Measurements from ENCODE around the gene ATE1. TPM values are rescaled to one million over a fixed set of nuclear protein-coding genes. Genes with fewer than 3 reads are reported as not detected.

Gene ATE1
- total RNA-seq, 1 donor from 2014 or later: 24.9 TPM

DNA sequence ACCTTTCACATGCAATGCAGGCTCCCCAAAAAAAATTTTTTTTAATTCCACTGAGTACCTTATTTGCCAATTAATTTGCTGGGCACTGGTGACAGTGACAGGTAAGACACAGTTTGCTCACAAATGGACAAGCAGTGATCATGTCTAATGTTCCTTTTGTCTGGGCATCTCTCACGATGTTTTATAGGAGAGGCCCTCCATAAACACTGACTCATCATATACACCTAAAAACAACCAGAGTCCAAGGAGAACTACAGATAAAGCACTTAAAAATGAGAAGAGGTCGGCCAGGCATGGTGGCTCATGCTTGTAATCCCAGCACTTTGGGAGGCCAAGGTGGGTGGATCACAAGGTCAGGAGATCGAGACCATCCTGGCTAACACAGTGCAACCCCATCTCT lies 105.1 kb downstream of the ATE1 start:
- DNase-seq (ENCODE audit: low read depth): no peak
- H3K4me3 ChIP-seq (ENCODE audit: low read depth, low read length): no peak overlapping the region
- no peaks in the 10 kb centered on the region for H3K36me3 ChIP-seq (ENCODE audit: control insufficient read depth, insufficient read depth, low read length)
- TF ChIP-seq, protein P1, sequence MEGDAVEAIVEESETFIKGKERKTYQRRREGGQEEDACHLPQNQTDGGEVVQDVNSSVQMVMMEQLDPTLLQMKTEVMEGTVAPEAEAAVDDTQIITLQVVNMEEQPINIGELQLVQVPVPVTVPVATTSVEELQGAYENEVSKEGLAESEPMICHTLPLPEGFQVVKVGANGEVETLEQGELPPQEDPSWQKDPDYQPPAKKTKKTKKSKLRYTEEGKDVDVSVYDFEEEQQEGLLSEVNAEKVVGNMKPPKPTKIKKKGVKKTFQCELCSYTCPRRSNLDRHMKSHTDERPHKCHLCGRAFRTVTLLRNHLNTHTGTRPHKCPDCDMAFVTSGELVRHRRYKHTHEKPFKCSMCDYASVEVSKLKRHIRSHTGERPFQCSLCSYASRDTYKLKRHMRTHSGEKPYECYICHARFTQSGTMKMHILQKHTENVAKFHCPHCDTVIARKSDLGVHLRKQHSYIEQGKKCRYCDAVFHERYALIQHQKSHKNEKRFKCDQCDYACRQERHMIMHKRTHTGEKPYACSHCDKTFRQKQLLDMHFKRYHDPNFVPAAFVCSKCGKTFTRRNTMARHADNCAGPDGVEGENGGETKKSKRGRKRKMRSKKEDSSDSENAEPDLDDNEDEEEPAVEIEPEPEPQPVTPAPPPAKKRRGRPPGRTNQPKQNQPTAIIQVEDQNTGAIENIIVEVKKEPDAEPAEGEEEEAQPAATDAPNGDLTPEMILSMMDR (IDR thresholded peaks at IDR 0.05; ENCODE audit: insufficient read depth, low read length, poor library complexity, severe bottlenecking): no peak
- H3K27me3 ChIP-seq (ENCODE audit: control insufficient read depth, insufficient read depth, low read length): no peaks in the 10 kb centered on the region

DNA sequence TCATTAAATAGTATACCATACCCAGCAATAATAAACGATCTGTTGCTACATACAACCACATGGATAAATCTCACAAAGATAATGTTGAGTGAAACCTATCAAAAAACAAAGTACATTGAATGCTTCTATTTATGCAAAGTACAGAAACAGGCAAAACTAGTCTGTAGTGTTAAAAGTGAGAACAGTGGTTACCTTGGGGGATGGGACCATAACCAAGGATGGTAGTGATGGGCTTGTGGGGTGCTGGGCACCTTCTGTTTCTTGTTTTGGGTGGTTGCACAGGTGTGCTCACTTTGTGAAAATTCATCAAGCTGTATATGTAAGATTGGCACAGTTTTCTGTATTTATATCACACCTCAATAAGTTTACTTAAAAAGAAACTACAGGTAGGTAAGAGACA lies 105.7 kb downstream of the ATE1 start:
- TF ChIP-seq, protein P1 (IDR thresholded peaks at IDR 0.05; ENCODE audit: insufficient read depth, low read length, poor library complexity, severe bottlenecking): no peak
- no peaks in the 10 kb centered on the region for H3K27me3 ChIP-seq (ENCODE audit: control insufficient read depth, insufficient read depth, low read length)
- DNase-seq (ENCODE audit: low read depth): no peak
- no peaks in the 10 kb centered on the region for H3K36me3 ChIP-seq (ENCODE audit: control insufficient read depth, insufficient read depth, low read length)
- no peak overlapping the region for H3K4me3 ChIP-seq (ENCODE audit: low read depth, low read length)

DNA sequence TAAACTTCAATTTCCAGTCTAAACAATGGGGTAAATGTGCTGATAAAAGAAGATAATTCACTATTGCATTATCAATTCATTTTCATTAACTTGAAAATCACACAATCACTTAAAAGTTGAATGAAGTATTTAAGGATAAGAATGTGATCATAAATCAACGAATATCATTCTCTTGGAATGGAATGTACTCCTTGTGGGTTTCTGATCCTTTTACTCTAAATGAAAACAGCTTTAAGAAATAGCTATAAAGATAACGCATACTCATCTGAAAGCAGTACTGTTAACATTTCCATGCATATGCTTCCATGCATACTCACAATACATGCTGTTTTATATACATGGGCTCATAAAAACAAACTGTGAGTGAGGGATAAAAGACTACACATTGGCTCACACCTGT lies 108.8 kb downstream of the ATE1 start:
- Histone ChIP-seq H3K27me3 (ENCODE audit: control insufficient read depth, insufficient read depth, low read length) (no peaks in the 10 kb centered on the region), H3K36me3 (ENCODE audit: control insufficient read depth, insufficient read depth, low read length) (peaks cover 1% of the 10 kb centered on the region), H3K4me3 (ENCODE audit: low read depth, low read length) (no peak overlapping the region)
- no peak for DNase-seq (ENCODE audit: low read depth)
- TF ChIP-seq, protein P1 (IDR thresholded peaks at IDR 0.05; ENCODE audit: insufficient read depth, low read length, poor library complexity, severe bottlenecking): no peak

DNA sequence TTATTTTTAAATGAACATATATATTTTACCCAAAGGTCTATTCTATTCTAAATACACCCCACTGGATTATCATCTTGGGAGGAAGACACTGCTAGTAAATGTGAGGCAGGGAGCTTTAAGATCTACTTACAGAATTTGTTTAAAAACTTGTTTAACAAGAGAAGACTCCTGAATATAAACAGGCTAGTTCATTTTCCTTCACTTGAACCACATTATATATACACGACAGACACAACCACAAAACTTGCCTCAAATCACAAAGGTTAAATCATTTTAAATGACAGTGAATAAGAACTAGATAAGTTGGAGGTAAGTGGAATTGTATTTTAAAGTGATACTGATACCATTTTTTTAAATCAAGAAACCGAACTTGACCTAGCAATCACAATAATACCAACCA lies 109.2 kb downstream of the ATE1 start:
- TF ChIP-seq, protein P1 (IDR thresholded peaks at IDR 0.05; ENCODE audit: insufficient read depth, low read length, poor library complexity, severe bottlenecking): no peak
- Histone ChIP-seq H3K4me3 (ENCODE audit: low read depth, low read length) (no peak overlapping the region), H3K36me3 (ENCODE audit: control insufficient read depth, insufficient read depth, low read length) (peaks cover 1% of the 10 kb centered on the region), H3K27me3 (ENCODE audit: control insufficient read depth, insufficient read depth, low read length) (no peaks in the 10 kb centered on the region)
- DNase-seq (ENCODE audit: low read depth): no peak

DNA sequence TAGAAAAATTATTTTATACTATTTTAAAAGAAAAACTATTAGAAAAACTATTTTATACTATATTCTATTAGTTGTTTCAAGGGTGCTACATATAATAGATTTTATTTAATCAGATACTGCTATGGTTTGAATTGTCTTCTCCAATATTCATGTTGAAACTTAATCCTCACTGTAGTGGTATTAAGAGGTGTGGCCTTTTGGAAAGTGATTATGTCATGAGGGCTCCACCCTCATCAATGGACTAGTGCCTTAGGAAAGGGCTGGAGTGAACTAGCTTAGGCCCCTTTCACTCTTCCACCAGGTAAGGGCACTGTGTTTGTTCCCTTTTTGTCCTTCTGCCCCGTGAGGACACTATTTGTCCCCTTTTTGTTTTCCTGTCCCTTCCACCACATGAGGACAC lies 111.6 kb downstream of the ATE1 start:
- DNase-seq (ENCODE audit: low read depth): no peak
- TF ChIP-seq, protein P1 (IDR thresholded peaks at IDR 0.05; ENCODE audit: insufficient read depth, low read length, poor library complexity, severe bottlenecking): no peak
- Histone ChIP-seq H3K4me3 (ENCODE audit: low read depth, low read length) (no peak overlapping the region), H3K36me3 (ENCODE audit: control insufficient read depth, insufficient read depth, low read length) (peaks cover 1% of the 10 kb centered on the region), H3K27me3 (ENCODE audit: control insufficient read depth, insufficient read depth, low read length) (no peaks in the 10 kb centered on the region)

DNA sequence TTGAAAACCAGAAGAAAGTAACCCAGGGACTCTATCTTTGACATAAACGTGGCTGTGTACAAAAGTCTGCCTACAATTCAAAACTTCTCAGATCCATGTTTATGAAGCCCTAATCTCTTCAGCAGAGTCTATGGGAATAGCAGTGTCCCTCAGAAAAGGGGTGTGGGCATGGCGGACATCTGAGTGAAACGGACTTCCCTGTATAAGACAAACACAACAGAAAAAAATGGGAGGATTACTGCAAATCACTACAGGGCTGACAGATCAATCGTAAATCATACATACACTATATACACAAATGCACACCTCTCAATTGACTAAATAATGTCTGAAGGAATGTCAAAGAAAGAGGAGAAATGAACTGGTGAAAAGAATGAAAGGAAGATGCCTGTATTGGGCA lies 114.0 kb downstream of the ATE1 start:
- Histone ChIP-seq H3K36me3 (ENCODE audit: control insufficient read depth, insufficient read depth, low read length) (peaks cover 1% of the 10 kb centered on the region), H3K27me3 (ENCODE audit: control insufficient read depth, insufficient read depth, low read length) (no peaks in the 10 kb centered on the region), H3K4me3 (ENCODE audit: low read depth, low read length) (no peak overlapping the region)
- no peak for DNase-seq (ENCODE audit: low read depth)
- TF ChIP-seq, protein P1 (IDR thresholded peaks at IDR 0.05; ENCODE audit: insufficient read depth, low read length, poor library complexity, severe bottlenecking): no peak

Data from kidney epithelial cell (primary cell).